Cardiac muscle cell (in vitro differentiated cells and primary cell): Measurements from ENCODE around the gene GRK3. TPM values are rescaled to one million over a fixed set of nuclear protein-coding genes. Genes with fewer than 3 reads are reported as not detected.

Experiments
- DNase-seq, 2 donors: peaks; one replicate each; pipeline versions ENCODE4 v3.0.0 to v3.0.0-alpha.2; 2010 to 2017; ENCODE audit warnings: low read depth in 1 of 2, low spot score in 1 of 2
- H3K27ac ChIP-seq: fragments of 200-600 bp; sonication (generic); 2 replicates; pipeline ENCODE4 v1.5.1; 2016
- H3K27me3 ChIP-seq: fragments of 200-600 bp; sonication (generic); 2 replicates; pipeline ENCODE4 v1.6.0; 2016; ENCODE audit warnings: control low read depth
- H3K36me3 ChIP-seq: fragments of 200-600 bp; sonication (generic); 2 replicates; pipeline ENCODE4 v1.5.1; 2016; ENCODE audit warnings: control low read depth
- H3K4me1 ChIP-seq: fragments of 200-600 bp; sonication (generic); 2 replicates; pipeline ENCODE4 v1.8.1; 2017; ENCODE audit warnings: low read depth, mild to moderate bottlenecking, mixed run types
- H3K4me3 ChIP-seq: fragments of 200-600 bp; sonication (generic); 2 replicates; pipeline ENCODE4 v1.5.1; 2016; ENCODE audit warnings: mild to moderate bottlenecking
- H3K9me3 ChIP-seq: fragments of 200-600 bp; sonication (generic); 2 replicates; pipeline ENCODE4 v1.5.1; 2017; ENCODE audit warnings: low read depth, mild to moderate bottlenecking, control low read depth
- polyA plus RNA-seq: library from polyadenylated mRNA; unstranded; fragments of >200 nt; fragmentation: Nextera tagmentation; extraction: Ambion mirVana; gene quantifications from 2 replicates; pipeline ENCODE4 v1.2.1, GENCODE V29; 2016
- total RNA-seq: library from RNA; depleted of rRNA; stranded (reverse); fragments of >200 nt; gene quantifications from 2 replicates; pipeline ENCODE4 v1.2.3, GENCODE V29; 2016
- TF ChIP-seq, protein P1 (sequence below): IDR thresholded peaks from 2 replicates; pipeline ENCODE4 v1.5.1; 2012; ENCODE audit warnings: low read depth, mild to moderate bottlenecking, low read length

GRK3 gene
- total and polyA plus RNA-seq, 2 experiments from 2014 or later = 5.7 to 10.5 TPM

- TF ChIP-seq, protein P1, sequence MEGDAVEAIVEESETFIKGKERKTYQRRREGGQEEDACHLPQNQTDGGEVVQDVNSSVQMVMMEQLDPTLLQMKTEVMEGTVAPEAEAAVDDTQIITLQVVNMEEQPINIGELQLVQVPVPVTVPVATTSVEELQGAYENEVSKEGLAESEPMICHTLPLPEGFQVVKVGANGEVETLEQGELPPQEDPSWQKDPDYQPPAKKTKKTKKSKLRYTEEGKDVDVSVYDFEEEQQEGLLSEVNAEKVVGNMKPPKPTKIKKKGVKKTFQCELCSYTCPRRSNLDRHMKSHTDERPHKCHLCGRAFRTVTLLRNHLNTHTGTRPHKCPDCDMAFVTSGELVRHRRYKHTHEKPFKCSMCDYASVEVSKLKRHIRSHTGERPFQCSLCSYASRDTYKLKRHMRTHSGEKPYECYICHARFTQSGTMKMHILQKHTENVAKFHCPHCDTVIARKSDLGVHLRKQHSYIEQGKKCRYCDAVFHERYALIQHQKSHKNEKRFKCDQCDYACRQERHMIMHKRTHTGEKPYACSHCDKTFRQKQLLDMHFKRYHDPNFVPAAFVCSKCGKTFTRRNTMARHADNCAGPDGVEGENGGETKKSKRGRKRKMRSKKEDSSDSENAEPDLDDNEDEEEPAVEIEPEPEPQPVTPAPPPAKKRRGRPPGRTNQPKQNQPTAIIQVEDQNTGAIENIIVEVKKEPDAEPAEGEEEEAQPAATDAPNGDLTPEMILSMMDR = no peak
- no peak for DNase-seq
- H3K36me3 ChIP-seq = no peaks in the 10 kb centered on the region
- no peaks in the 10 kb centered on the region for H3K9me3 ChIP-seq
- peaks cover 9% of the 10 kb centered on the region for H3K4me1 ChIP-seq
- no peaks in the 10 kb centered on the region for H3K27me3 ChIP-seq
- no peak overlapping the region for H3K4me3 ChIP-seq
- H3K27ac ChIP-seq = no peak overlapping the region
These were observed 125.2 kb downstream of the GRK3 start for GRCh38 chr22:25689631-25690030.

- no peaks in the 10 kb centered on the region for H3K36me3 ChIP-seq
These were observed 126.3 kb downstream of the GRK3 start for GRCh38 chr22:25690798-25691197.

GRCh38 chr22:25692397-25693267, 128.2 kb downstream of the GRK3 start:
- DNase-seq = no peak
- H3K36me3 ChIP-seq = peaks cover 3% of the 10 kb centered on the region
- no peaks in the 10 kb centered on the region for H3K9me3 ChIP-seq
- H3K27ac ChIP-seq = peak overlapping the region; percentile 20
- H3K27me3 ChIP-seq = no peaks in the 10 kb centered on the region
- TF ChIP-seq, protein P1 = no peak
- peaks cover 9% of the 10 kb centered on the region for H3K4me1 ChIP-seq
- no peak overlapping the region for H3K4me3 ChIP-seq

More at GRCh38 chr22:25690798-25691197, 126.3 kb downstream of the GRK3 start:
- Histone ChIP-seq H3K4me3 (no peak overlapping the region), H3K27me3 (no peaks in the 10 kb centered on the region), H3K4me1 (peaks cover 9% of the 10 kb centered on the region), H3K9me3 (no peaks in the 10 kb centered on the region), H3K27ac (no peak overlapping the region)
- DNase-seq = no peak
- TF ChIP-seq, protein P1 = no peak

- Histone ChIP-seq H3K27me3 (no peaks in the 10 kb centered on the region), H3K4me3 (no peak overlapping the region), H3K36me3 (peaks cover 3% of the 10 kb centered on the region), H3K27ac (peak overlapping the region; percentile 20), H3K9me3 (no peaks in the 10 kb centered on the region), H3K4me1 (peaks cover 9% of the 10 kb centered on the region)
- TF ChIP-seq, protein P1 = no peak
- DNase-seq = no peak
These were observed 128.7 kb downstream of the GRK3 start for GRCh38 chr22:25693268-25693565.

DNA sequence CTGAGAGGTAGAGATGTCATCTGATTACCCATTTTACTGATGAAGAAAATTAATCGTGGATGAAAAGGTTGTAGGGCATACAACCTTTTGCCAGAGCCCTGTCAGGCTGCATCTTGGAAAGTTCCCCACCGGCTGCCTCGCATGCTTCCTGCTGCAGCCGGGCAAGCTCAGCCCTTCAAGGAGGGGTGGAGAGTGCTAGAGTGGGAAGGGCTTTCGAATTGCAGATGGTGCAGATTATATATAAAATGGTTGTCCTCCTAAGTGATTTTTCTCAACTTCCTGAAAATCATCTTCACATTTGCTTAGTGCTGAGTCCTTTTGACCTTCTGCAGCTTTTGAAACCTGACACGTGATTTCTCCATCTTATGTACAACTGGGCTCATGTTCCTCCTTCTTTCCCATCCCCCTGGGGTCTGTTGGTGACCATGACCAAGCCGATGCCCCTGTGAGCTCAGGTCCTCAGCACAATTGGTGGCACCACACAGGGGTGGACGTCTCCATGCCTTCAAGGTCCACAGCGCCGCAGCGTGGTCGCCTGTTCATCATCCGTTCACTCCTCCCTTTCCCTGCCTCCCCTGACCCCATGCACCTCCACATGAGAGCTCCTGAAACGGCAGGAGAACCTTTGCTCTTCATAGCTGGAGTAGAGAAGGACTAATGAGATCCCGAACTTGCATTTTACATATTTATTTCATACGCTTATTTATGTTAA, 129.9 kb downstream of the GRK3 start:
- TF ChIP-seq, protein P1 = no peak
- DNase-seq = no peak
- H3K4me1 ChIP-seq = peaks cover 9% of the 10 kb centered on the region
- H3K27ac ChIP-seq = no peak overlapping the region
- no peaks in the 10 kb centered on the region for H3K27me3 ChIP-seq
- no peaks in the 10 kb centered on the region for H3K9me3 ChIP-seq
- H3K4me3 ChIP-seq = no peak overlapping the region
- peaks cover 3% of the 10 kb centered on the region for H3K36me3 ChIP-seq
